Activated CD4-positive, alpha-beta T cell treated with anti-CD3 and anti-CD28 coated beads, Interleukin-2, Interleukin-6, amounts not matched to agents 100 ng/mL and 50 ng/mL, durations not matched to agents 16 hours and 8 hours (primary cell): ENCODE data around the gene RTN4RL1.
"Not testable (repeated sequence)": the region's sequence is repeated elsewhere in the genome, so short reads cannot be mapped to it uniquely, and the experiment has no call there.

ENCODE experiments used
- DNase-seq: peaks from one replicate; pipeline ENCODE4 v3.0.0-alpha.2; 2020

The RTN4RL1 gene

DNA sequence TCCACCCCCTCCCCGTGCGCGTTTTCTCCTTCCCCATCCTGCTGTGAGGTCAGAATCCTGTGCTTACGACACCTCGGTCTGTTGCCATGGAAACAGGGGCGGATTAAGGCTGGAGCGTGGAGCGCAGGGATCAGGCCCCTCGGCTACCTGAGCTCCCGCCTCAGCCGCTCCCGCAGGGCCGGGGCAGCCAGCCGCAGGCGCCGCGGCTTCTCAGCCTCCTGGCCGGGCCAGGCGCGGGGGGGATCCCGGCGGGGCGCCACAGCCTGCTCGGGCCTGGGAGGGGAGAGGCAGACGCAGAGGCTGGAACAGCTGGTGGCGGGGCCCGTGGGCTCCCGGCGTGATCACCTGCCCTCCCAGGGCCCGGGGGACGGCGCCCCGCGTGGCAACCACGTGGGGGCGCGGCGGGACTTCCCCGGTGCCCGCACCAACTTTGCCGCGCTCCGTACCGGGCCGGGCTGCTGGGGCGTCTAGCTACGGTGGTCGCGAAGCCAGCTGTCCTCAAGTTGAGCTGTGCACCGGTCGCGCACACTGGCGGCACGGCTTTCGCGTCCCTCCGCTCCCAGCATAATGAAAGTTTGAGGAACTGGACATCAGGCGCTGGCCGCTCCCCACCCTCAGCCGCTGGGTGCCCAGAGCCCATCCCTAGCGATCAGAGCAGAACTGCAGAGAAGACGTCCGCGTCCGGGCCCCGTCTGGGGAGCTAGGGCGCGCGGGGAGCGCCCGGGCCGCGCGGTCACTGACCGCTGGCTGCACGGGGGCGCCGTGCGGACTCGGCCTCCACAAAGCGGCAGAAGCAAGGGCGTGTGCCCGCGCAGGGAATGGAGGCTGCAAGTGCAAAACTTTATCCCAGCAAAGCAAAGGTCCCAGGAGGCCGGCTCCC lies 1.2 kb downstream of the RTN4RL1 start:
- no peak for DNase-seq

- no peak for DNase-seq
Measured at GRCh38 chr17:2023256-2023655, 1.9 kb downstream of the RTN4RL1 start.

DNA sequence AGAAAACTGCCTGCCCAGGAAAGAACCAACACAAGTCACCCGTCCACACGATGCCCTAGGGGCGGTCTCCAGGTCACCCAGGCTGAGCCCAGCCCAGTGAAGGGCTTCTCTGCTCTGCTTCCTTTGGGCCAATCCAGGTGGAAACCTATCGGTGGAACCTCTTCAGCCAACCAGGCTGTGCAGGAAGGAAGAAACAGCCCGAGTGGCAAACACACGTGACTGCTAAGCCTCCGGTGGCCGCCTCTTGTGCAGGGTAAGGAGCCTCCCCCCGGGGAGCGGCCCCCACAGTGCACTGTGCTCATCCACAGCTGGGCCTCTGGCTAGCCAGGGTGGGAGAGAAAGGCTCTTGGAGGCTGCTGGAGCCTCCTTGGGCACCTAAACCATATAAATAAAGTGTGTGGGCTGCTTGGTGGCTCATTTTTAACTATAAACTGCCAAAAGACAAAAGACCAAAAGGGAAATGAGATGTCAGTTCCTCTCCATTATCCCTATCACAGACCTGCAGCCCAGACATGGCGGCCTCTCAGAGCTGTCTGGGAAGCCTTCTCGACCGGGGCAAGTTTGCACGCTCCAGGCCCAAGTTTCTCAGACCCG lies 2.4 kb downstream of the RTN4RL1 start:
- DNase-seq, result no peak

DNA sequence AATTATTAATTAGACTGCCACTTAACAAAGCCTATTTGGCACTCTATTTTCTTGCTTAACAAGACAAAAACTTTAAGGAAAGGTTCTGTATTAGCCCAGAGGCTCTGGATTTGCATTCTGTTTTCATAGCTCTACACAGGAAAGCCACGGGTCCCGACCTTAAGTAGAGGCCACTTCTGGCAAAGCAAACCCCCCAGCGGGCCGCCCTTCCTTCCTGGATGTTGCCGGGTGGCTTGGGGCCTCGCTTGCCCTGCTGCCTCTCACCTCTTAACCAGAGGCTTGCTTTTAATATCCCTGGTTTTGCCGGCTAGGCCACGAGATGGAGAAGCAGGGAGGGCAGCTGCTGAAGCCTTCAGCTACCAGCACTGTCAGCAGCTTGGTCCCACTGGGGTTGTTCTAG lies 4.4 kb downstream of the RTN4RL1 start:
- no peak for DNase-seq

- DNase-seq, result no peak
Measured at GRCh38 chr17:2019723-2020122, 5.4 kb downstream of the RTN4RL1 start.

DNA sequence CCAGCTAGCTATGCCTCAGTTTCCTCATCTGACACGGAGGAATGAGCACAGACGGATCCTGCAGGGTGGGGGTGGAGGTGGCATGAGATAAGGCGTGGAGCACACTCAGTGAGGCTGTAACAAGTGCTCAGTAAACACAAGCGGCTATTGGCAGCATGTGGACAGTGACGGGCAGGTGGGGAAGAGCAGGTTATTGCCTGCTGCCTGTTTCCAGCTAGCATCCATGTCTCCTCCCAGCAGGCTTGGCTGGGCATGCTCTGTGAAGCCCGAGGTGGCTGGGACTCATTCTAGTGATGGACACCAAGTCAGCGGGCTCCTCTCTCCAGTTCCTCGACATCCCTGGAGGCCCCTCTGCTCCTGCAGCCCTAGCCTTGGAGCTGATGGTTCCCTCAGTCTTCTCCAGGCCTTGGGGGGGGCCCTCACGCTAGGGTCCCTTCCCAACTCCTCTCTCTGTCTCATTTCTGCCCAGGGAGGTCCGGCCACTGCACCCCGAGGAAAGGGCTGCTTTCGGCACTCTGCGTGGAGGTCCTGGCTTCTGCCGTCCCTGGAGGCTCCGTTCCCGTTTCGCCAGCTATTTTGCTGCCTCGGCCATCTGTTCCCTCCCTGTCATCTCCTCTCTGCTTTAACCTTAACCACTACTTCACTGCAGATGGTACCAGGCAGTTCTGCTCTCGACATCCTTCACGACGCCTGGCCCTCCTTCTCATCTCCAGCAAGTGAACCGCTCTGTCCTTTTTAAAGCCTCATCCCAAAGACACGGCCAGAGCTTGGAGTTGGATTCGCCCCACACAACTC lies 6.2 kb downstream of the RTN4RL1 start:
- no peak for DNase-seq

DNA sequence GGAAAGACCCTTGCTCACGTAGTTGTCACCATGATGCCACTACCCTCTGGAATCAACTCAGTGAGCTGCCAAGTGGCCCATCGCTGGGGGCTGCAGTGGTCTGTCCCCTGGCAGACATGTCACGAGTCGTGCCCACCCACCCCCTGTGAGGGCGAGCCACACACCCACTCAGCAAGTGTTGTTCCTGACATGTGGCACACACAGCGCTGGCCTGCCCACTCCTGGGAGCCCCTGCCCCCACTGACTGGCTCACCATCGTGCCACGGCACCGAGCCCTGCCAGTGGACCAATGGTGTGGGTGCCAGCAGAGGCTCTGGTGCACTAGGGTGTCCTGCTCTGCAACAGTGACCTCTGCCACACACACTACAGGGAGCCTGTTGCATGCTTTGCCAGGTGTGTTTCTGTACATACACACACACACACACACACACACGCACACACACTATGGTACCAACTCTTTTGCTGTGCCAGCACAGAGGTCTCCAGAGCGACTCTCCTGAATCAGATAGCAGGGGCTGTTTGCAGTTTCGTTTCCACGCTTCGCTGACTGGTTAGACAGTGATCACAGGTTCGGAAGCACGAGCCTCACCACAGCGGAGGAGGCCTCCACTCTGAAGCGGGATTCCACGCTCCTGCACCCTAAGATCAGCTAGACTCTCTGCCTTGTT lies 7.7 kb downstream of the RTN4RL1 start:
- DNase-seq, result no peak

DNA sequence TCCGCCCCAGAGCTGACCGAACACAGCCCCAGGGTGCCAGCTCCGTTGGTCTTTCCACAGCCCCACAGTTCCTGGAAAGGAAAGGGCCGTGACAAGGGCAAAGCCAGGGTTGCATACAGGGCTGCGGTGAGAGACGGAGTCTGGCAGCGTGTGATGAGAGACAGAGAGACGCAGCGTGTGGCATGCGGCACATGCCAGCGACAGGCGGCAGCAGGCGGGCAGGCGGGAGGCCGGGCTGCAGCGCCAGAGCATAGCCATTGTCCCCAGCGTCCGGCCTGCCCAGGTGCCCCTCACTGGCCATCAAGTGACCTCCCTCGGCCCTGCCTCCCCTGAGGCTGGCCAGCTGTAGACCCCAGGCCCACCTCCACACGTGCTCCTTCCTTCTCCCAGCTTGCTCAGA lies 8.6 kb downstream of the RTN4RL1 start:
- no peak for DNase-seq

GRCh38 chr17:2015314-2015713 lies 9.8 kb downstream of the RTN4RL1 start:
- no peak for DNase-seq

GRCh38 chr17:2013994-2014317 lies 11.2 kb downstream of the RTN4RL1 start:
- no peak for DNase-seq

- DNase-seq, result not testable (repeated sequence)
Measured at GRCh38 chr17:2013220-2013993, 11.7 kb downstream of the RTN4RL1 start.

GRCh38 chr17:2012499-2012898 lies 12.6 kb downstream of the RTN4RL1 start:
- no peak for DNase-seq

- DNase-seq, result no peak
Measured at GRCh38 chr17:2011411-2012371, 13.4 kb downstream of the RTN4RL1 start.

DNA sequence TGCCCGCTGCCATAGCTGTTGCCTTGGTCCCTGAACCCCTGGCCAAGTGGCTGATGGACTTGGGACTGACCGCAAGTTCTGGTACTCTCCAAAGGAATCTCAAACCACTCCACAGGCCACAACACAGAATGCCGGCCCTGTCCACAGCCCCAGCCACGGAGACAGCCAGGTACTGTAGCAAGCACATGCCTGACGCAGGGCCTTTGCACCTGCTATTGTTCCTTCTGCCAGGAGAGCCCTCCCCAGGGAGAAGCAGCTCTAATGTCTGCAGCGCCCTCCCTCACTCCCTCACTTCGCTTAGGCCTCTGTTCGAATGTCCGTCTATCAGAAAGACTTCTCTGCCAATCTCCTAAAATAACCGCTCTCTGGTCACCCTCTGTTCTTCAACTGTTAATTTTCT lies 15.4 kb downstream of the RTN4RL1 start:
- DNase-seq, result no peak

- no peak for DNase-seq
Measured at GRCh38 chr17:2008332-2009126, 16.6 kb downstream of the RTN4RL1 start.

- no peak for DNase-seq
Measured at GRCh38 chr17:2004435-2004952, 20.6 kb downstream of the RTN4RL1 start.

GRCh38 chr17:2003525-2003924 lies 21.6 kb downstream of the RTN4RL1 start:
- no peak for DNase-seq

DNA sequence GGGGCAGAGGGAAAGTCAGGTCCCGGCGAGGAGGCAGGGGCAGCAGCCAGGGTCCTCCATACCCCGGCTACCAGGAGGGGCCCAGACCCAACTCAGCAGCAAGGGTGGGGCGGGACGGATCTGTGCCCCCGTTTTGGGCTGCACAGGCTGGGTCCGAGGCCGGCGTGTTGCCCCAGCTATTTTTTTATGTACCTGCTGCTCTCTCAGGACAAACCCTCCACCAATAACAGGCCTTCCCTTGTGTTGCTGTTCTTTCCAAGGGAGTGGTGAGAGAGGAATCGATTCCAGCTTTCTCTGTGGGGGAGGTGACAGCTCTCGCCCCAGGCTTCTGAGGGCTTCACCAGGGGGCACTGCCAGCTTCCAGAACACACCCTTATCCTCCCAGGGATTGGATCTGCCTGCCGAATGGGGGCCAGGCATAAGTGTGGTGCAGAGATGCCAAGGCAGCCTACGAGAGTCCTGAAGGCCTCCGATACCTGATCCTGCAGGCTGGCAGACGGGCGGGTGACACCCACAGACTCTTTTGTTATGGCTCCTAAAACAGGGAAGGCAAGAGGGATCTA lies 22.3 kb downstream of the RTN4RL1 start:
- DNase-seq, result no peak

DNA sequence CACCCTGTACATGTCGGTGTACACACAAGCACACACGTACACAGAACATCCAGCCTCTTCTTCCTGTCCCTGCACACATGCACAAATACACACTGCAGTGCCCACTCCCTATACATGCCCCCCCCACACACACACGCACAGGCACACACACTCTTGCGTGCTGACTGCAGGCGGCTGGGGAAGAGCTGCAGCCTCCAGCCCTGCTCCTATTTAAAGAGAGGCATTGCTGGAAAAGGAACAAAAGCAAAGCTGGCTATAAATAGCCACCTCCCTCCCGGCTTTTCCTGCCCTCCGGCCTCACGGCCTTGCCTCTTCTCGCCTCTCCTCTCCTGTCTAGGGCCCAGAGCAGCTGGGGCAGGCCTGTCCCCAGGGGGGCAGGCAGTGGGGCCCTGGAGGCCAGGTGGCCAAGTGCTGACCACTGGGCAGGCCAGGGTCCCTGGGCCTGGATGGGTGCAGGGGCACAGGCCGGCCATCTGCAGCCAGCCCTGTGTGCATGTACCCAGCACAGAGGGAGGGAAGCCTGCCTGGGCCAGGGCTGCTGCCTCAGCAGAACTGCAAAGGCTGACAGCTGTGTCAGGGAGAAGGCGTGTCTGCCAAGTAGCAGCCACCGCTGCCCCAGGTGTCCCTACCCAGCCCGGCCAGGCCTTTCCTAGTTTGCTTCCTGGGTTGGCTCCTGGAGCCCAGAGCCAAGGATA lies 25.4 kb downstream of the RTN4RL1 start:
- no peak for DNase-seq
